SK-N-MC (cell line): Measurements from ENCODE around the gene HBZ.
A peak's percentile ranks its signal among the peaks of the same experiment; 100 is the strongest.
"Not testable (repeated sequence)": the region's sequence is repeated elsewhere in the genome, so short reads cannot be mapped to it uniquely, and the experiment has no call there.

Experiments
- DNase-seq: peaks from one replicate; pipeline ENCODE4 v3.0.0-alpha.2; 2011; ENCODE audit warnings: low read depth, low spot score
- H3K27ac ChIP-seq: fragments of 200-600 bp; sonication (generic); 2 replicates; pipeline ENCODE4 v1.5.1; 2016; ENCODE audit warnings: mixed run types
- H3K36me3 ChIP-seq: fragments of 200-600 bp; sonication (generic); 2 replicates; pipeline ENCODE4 v1.6.1; 2017; ENCODE audit warnings: antibody characterized with exemption, low read length, mixed read lengths; ENCODE audit not compliant: insufficient read depth
- H3K4me3 ChIP-seq: fragments of 200-600 bp; sonication (generic); 2 replicates; pipeline ENCODE4 v1.5.1; 2016
- H3K9ac ChIP-seq: fragments of 200-600 bp; sonication (generic); 2 replicates; pipeline ENCODE4 v1.8.0; 2017; ENCODE audit warnings: mixed run types, mixed read lengths; ENCODE audit not compliant: insufficient read length
- H3K9me3 ChIP-seq: fragments of 200-600 bp; sonication (generic); 2 replicates; pipeline ENCODE4 v1.6.1; 2017; ENCODE audit warnings: low read depth, mild to moderate bottlenecking, antibody characterized with exemption, low read length, moderate library complexity, mixed read lengths
- EZH2 ChIP-seq: fragments of 200-600 bp; sonication (generic); IDR thresholded peaks from one replicate; pipeline ENCODE4 v1.6.1; 2017; ENCODE audit warnings: antibody characterized with exemption
- FOXP2 ChIP-seq: optimal IDR thresholded peaks from 2 replicates; pipeline ENCODE3; 2011; ENCODE audit warnings: mild to moderate bottlenecking, moderate library complexity; ENCODE audit not compliant: insufficient read depth; ENCODE audit errors: extremely low read length, control extremely low read depth
- POLR2AphosphoS5 ChIP-seq: IDR thresholded peaks from 2 replicates; pipeline ENCODE4 v1.6.1; 2012; ENCODE audit warnings: mild to moderate bottlenecking, low read depth, low read length, borderline replicate concordance

HBZ gene

GRCh38 chr16:167122-167690, 14.8 kb downstream of the HBZ start:
- no peaks in the 10 kb centered on the region for H3K36me3 ChIP-seq
- no peak for DNase-seq
- H3K9ac ChIP-seq: no peak overlapping the region
- H3K9me3 ChIP-seq: no peaks in the 10 kb centered on the region
- H3K4me3 ChIP-seq: no peak overlapping the region
- TF ChIP-seq FOXP2 (no peak), POLR2AphosphoS5 (no peak), EZH2 (no peak)
- H3K27ac ChIP-seq: no peak overlapping the region

GRCh38 chr16:168424-168823, 16.0 kb downstream of the HBZ start:
- TF ChIP-seq EZH2 (no peak), FOXP2 (no peak), POLR2AphosphoS5 (no peak)
- Histone ChIP-seq H3K9ac (no peak overlapping the region), H3K4me3 (no peak overlapping the region), H3K27ac (no peak overlapping the region), H3K36me3 (no peaks in the 10 kb centered on the region), H3K9me3 (no peaks in the 10 kb centered on the region)
- DNase-seq: no peak

GRCh38 chr16:169014-169413, 16.6 kb downstream of the HBZ start:
- Histone ChIP-seq H3K9me3 (no peaks in the 10 kb centered on the region), H3K27ac (no peak overlapping the region), H3K4me3 (no peak overlapping the region), H3K9ac (no peak overlapping the region), H3K36me3 (no peaks in the 10 kb centered on the region)
- TF ChIP-seq EZH2 (no peak), POLR2AphosphoS5 (no peak), FOXP2 (no peak)
- DNase-seq: no peak

GRCh38 chr16:170088-170507, 17.7 kb downstream of the HBZ start:
- peak; percentile 30 for DNase-seq
- not testable (repeated sequence) for H3K27ac ChIP-seq, H3K4me3 ChIP-seq, H3K9me3 ChIP-seq, H3K9ac ChIP-seq, H3K36me3 ChIP-seq

- no peak for DNase-seq
- no peak overlapping the region for H3K27ac ChIP-seq
- H3K9me3 ChIP-seq: no peaks in the 10 kb centered on the region
- TF ChIP-seq EZH2: no peak
- no peak for TF ChIP-seq FOXP2
- TF ChIP-seq POLR2AphosphoS5: no peak
- no peaks in the 10 kb centered on the region for H3K36me3 ChIP-seq
- H3K4me3 ChIP-seq: no peak overlapping the region
- no peak overlapping the region for H3K9ac ChIP-seq
Measured at GRCh38 chr16:170788-171187, 18.3 kb downstream of the HBZ start.

- not testable (repeated sequence) for H3K27ac ChIP-seq, H3K9me3 ChIP-seq, DNase-seq, H3K4me3 ChIP-seq, H3K36me3 ChIP-seq, H3K9ac ChIP-seq
Measured at GRCh38 chr16:172374-172941, 20.0 kb downstream of the HBZ start, which contains the start of gene HBA2. TSS of gene HBA2 (plus strand) at chr16:172876. CDS start at chr16:172913, 37 bp downstream.

- DNase-seq, H3K4me3 ChIP-seq, H3K27ac ChIP-seq, H3K36me3 ChIP-seq, H3K9me3 ChIP-seq, H3K9ac ChIP-seq: not testable (repeated sequence)
Measured at GRCh38 chr16:173211-173854, 20.9 kb downstream of the HBZ start.

GRCh38 chr16:173928-174769, 21.7 kb downstream of the HBZ start:
- not testable (repeated sequence) for H3K9me3 ChIP-seq, H3K27ac ChIP-seq, DNase-seq, H3K9ac ChIP-seq, H3K36me3 ChIP-seq, H3K4me3 ChIP-seq
